GM19324 (cell line): Measurements from ENCODE around the gene KCNA3.
"Not testable (repeated sequence)": the region's sequence is repeated elsewhere in the genome, so short reads cannot be mapped to it uniquely, and the experiment has no call there.

Experiments used
- ATAC-seq: cut with Tn5 transposase; IDR thresholded peaks from one replicate; pipeline ENCODE4 v1.9.1; 2021; ENCODE audit warnings: mild to moderate bottlenecking, moderate library complexity; ENCODE audit not compliant: unreplicated experiment, low FRiP score

Gene KCNA3

GRCh38 chr1:110680036-110680735 lies 5.4 kb upstream of the KCNA3 start:
- no peak for ATAC-seq

- ATAC-seq: no peak
Measured at GRCh38 chr1:110677526-110677925, 2.8 kb upstream of the KCNA3 start.

- no peak for ATAC-seq
Measured at GRCh38 chr1:110676970-110677369, 2.2 kb upstream of the KCNA3 start.

GRCh38 chr1:110675060-110675791 lies 486 bp upstream of the KCNA3 start:
- ATAC-seq: no peak

GRCh38 chr1:110673805-110674336 lies 869 bp downstream of the KCNA3 start:
- no peak for ATAC-seq

GRCh38 chr1:110673197-110673701 lies 1.5 kb downstream of the KCNA3 start:
- ATAC-seq: peak; percentile 1

- peak; percentile 67 for ATAC-seq
Measured at GRCh38 chr1:110672753-110673108, 2.0 kb downstream of the KCNA3 start.

- ATAC-seq: no peak
Measured at GRCh38 chr1:110672001-110672752, 2.6 kb downstream of the KCNA3 start.

- no peak for ATAC-seq
Measured at GRCh38 chr1:110671361-110671760, 3.4 kb downstream of the KCNA3 start.

GRCh38 chr1:110668549-110668948 lies 6.2 kb downstream of the KCNA3 start:
- ATAC-seq: no peak

GRCh38 chr1:110667776-110668175 lies 7.0 kb downstream of the KCNA3 start:
- no peak for ATAC-seq

- ATAC-seq: no peak
Measured at GRCh38 chr1:110663241-110663640, 11.5 kb downstream of the KCNA3 start.

- not testable (repeated sequence) for ATAC-seq
Measured at GRCh38 chr1:110659559-110659958, 15.2 kb downstream of the KCNA3 start.

- no peak for ATAC-seq
Measured at GRCh38 chr1:110657351-110657750, 17.4 kb downstream of the KCNA3 start.

- no peak for ATAC-seq
Measured at GRCh38 chr1:110650609-110651008, 24.1 kb downstream of the KCNA3 start.

GRCh38 chr1:110648417-110648816 lies 26.3 kb downstream of the KCNA3 start:
- no peak for ATAC-seq

- ATAC-seq: no peak
Measured at GRCh38 chr1:110647254-110647891, 27.4 kb downstream of the KCNA3 start.

- no peak for ATAC-seq
Measured at GRCh38 chr1:110645821-110646735, 28.7 kb downstream of the KCNA3 start.

GRCh38 chr1:110645211-110645610 lies 29.5 kb downstream of the KCNA3 start:
- no peak for ATAC-seq
